HepG2 (cell line): ENCODE measurements around the gene RAB40A. TPM values are rescaled to one million over a fixed set of nuclear protein-coding genes. Genes with fewer than 3 reads are reported as not detected.

Source experiments
- ATAC-seq: fragments of 200-7000 bp; cut with Tn5 transposase; 3 replicates; pipeline ENCODE4 v1.9.1; 2020; ENCODE audit warnings: mild to moderate bottlenecking, moderate library complexity
- BruUV-seq: library from RNA; stranded (reverse); fragments of 400-500 nt; replicated peaks from 2 replicates; lab custom pipeline; 2021; lab: Mats Ljungman, UMichigan
- CTCF ChIA-PET: fragments of 300-600 bp; formaldehyde crosslinking; extraction: SDS; loops from one replicate; lab custom pipeline; 2021; ENCODE audit warnings: low total read pairs, inconsistent platforms, low intra/inter-chr PET ratio; lab: Yijun Ruan, JAX
- POLR2A ChIA-PET: fragments of 350-600 bp; sonication (Branson Sonifier 250); formaldehyde crosslinking; loops from one replicate; lab custom pipeline; 2020; ENCODE audit warnings: antibody characterized with exemption, inconsistent platforms; lab: Yijun Ruan, JAX
- DNase-seq: peaks from one replicate; pipeline ENCODE4 v3.0.0-alpha.2; 2015; ENCODE audit warnings: low spot score
- FAIRE-seq: peaks from 3 replicates; lab custom pipeline; 2011; peaks lifted over from hg19 to GRCh38; lab: Jason Lieb, UNC
- H2AFZ ChIP-seq: one replicate; pipeline ENCODE4 v1.6.1; 2011; ENCODE audit warnings: low read length, inconsistent platforms
- H3K27ac ChIP-seq: fragments of 300-600 bp; 3 replicates; pipeline ENCODE4 v1.8.0; 2011; ENCODE audit warnings: mixed run types, mild to moderate bottlenecking, mixed read lengths, low read length, inconsistent platforms; ENCODE audit not compliant: insufficient read depth; ENCODE audit errors: extremely low read length
- H3K27me3 ChIP-seq, 2 experiments: fragments of 200-600 bp in 1 of 2; 2 replicates in 1 of 2; 3 replicates in 1 of 2; pipeline versions ENCODE4 v1.6.0 to v1.8.0; 2011; ENCODE audit warnings: low read length in 2 of 2, mild to moderate bottlenecking in 2 of 2, moderate library complexity in 2 of 2, inconsistent platforms in 1 of 2; ENCODE audit not compliant: insufficient read depth in 2 of 2, control insufficient read depth in 1 of 2
- H3K36me3 ChIP-seq, 2 experiments: fragments of 200-600 bp in 1 of 2; replicated peaks in 1 of 2; 2 replicates in 1 of 2; 3 replicates in 1 of 2; pipeline versions ENCODE4 v1.5.1 to v1.8.0; 2011; ENCODE audit warnings: low read length in 2 of 2, inconsistent platforms in 1 of 2; ENCODE audit not compliant: insufficient read depth in 2 of 2, control insufficient read depth in 1 of 2
- H3K4me1 ChIP-seq: 2 replicates; pipeline ENCODE4 v1.5.1; 2012; ENCODE audit warnings: low read length, inconsistent platforms; ENCODE audit not compliant: insufficient read depth
- H3K4me2 ChIP-seq: 2 replicates; pipeline ENCODE4 v1.6.0; 2011; ENCODE audit warnings: low read depth, low read length, inconsistent platforms
- H3K4me3 ChIP-seq, 3 experiments: fragments of 200-600 bp in 1 of 3; sonication (generic), shearing (Covaris generic) in 1 of 3; replicated peaks in 1 of 3; 2 replicates each; pipeline ENCODE4 v1.5.1; 2011 to 2016; ENCODE audit warnings: low read length in 3 of 3, inconsistent platforms in 2 of 3, low read depth in 2 of 3, mild to moderate bottlenecking in 2 of 3, control low read depth in 1 of 3, mixed read lengths in 1 of 3; ENCODE audit not compliant: insufficient read depth in 1 of 3
- H3K79me2 ChIP-seq: one replicate; pipeline ENCODE4 v1.6.1; 2011; ENCODE audit warnings: low read length, inconsistent platforms; ENCODE audit not compliant: insufficient read depth
- H3K9ac ChIP-seq: 2 replicates; pipeline ENCODE4 v1.6.0; 2011; ENCODE audit warnings: mild to moderate bottlenecking, low read depth, low read length, inconsistent platforms; ENCODE audit not compliant: insufficient read depth
- H3K9me3 ChIP-seq: 2 replicates; pipeline ENCODE4 v1.5.1; 2012; ENCODE audit warnings: mild to moderate bottlenecking, low read length
- H4K20me1 ChIP-seq: 2 replicates; pipeline ENCODE4 v1.6.0; 2011; ENCODE audit warnings: inconsistent platforms, mild to moderate bottlenecking, low read length, moderate library complexity; ENCODE audit not compliant: insufficient read depth
- NCOA5 ChIP-seq: sonication (generic); formaldehyde crosslinking; IDR thresholded peaks from 2 replicates; pipeline ENCODE4 v1.4.0; 2020; ENCODE audit warnings: missing genetic modification reagents
- RERE ChIP-seq: IDR thresholded peaks from 2 replicates; pipeline ENCODE4 v1.6.1; 2016; ENCODE audit warnings: low read depth, missing genetic modification reagents, missing compliant biosample characterization
- WGBS: methylation state at CpG from one replicate; pipeline ENCODE4 v1.1.6; 2017; ENCODE audit warnings: low lambda C conversion rate; 5-methylcytosine and 5-hydroxymethylcytosine counted together
- in situ Hi-C: cut with HindIII; loops from 2 replicates; pipeline ENCODE4 v1.10.0; 2017; ENCODE audit warnings: low pct_unique_long_range_greater_than_20kb; ENCODE audit not compliant: extremely low pct_ligation_motif_present
- intact Hi-C: fragments of 100-400 bp; cut with micrococcal nuclease; formaldehyde crosslinking; loops from one replicate; pipeline ENCODE4 v1.10.0; 2022; ENCODE audit not compliant: unreplicated experiment
- polyA plus RNA-seq, 8 experiments: library from polyadenylated mRNA; depleted of rRNA in 3 of 8; stranded (reverse) in 7 of 8; unstranded in 1 of 8; fragments of >200 nt; fragmentation: Illumina TruSeq in 4 of 8; extraction: Trizol in 4 of 8; gene quantifications; 2 replicates each; pipeline versions ENCODE4 v1.2.1 to v1.2.3, GENCODE V29; 2011 to 2016; ENCODE audit warnings: low read depth in 4 of 8, missing spikeins in 1 of 8, mixed read lengths in 1 of 8; ENCODE audit not compliant: insufficient read depth in 1 of 8
- total RNA-seq, 5 experiments: library from RNA; depleted of rRNA; stranded (reverse); fragments of >200 nt; fragmentation: Illumina TruSeq; extraction: Trizol; gene quantifications; 2 replicates each; pipeline ENCODE4 v1.2.3, GENCODE V29; 2016; ENCODE audit warnings: low read depth in 1 of 5
- TF ChIP-seq, protein P1 (sequence below), 2 experiments: sonication (generic) in 1 of 2; formaldehyde crosslinking in 1 of 2; IDR thresholded peaks; 2 replicates each; pipeline versions ENCODE4 v1.5.1 to v1.6.1; 2011 to 2020; ENCODE audit warnings: borderline replicate concordance in 1 of 2, low read depth in 1 of 2, low read length in 1 of 2, mild to moderate bottlenecking in 1 of 2, missing genetic modification reagents in 1 of 2, moderate library complexity in 1 of 2
- TF ChIP-seq, protein P2 (sequence below): sonication (generic); formaldehyde crosslinking; IDR thresholded peaks from 2 replicates; pipeline ENCODE4 v1.5.0; 2020; ENCODE audit warnings: missing genetic modification reagents

Gene RAB40A
- total and polyA plus RNA-seq, 2 of the 13 experiments (the other 11 are each of a cell fraction or from before 2014, with no cell fraction given), result 0.11 TPM; not detected in 1

GRCh38 chrX:103549916-103550315 is 30.6 kb upstream of the RAB40A start:
- no peak for FAIRE-seq
- Histone ChIP-seq H3K4me2 (no peak overlapping the region), H3K4me1 (peaks cover 14% of the 10 kb centered on the region), H3K4me3 (no peak overlapping the region), H3K27ac (no peak overlapping the region), H3K9me3 (no peaks in the 10 kb centered on the region), H2AFZ (no peak overlapping the region), H3K9ac (no peak overlapping the region), H3K36me3 (no peaks in the 10 kb centered on the region), H3K79me2 (no peaks in the 10 kb centered on the region), H4K20me1 (no peaks in the 10 kb centered on the region), H3K27me3 (no peaks in the 10 kb centered on the region)
- no peak for DNase-seq
- in situ Hi-C loops, result loop anchor here (25.0 kb wide), 2 partner anchors 262 to 562 kb away; partner anchors contain the start of gene ZCCHC18
- TF ChIP-seq NCOA5 (CRISPR knock-in tag) (no peak), RERE (CRISPR knock-in tag) (no peak)
- TF ChIP-seq, protein P1, sequence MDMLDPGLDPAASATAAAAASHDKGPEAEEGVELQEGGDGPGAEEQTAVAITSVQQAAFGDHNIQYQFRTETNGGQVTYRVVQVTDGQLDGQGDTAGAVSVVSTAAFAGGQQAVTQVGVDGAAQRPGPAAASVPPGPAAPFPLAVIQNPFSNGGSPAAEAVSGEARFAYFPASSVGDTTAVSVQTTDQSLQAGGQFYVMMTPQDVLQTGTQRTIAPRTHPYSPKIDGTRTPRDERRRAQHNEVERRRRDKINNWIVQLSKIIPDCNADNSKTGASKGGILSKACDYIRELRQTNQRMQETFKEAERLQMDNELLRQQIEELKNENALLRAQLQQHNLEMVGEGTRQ (IDR thresholded peaks at IDR 0.05; ENCODE audit: low read depth, low read length), result no peak
- TF ChIP-seq, protein P1 (CRISPR knock-in tag; IDR thresholded peaks at IDR 0.05; ENCODE audit: borderline replicate concordance), result no peak
- TF ChIP-seq, protein P2, sequence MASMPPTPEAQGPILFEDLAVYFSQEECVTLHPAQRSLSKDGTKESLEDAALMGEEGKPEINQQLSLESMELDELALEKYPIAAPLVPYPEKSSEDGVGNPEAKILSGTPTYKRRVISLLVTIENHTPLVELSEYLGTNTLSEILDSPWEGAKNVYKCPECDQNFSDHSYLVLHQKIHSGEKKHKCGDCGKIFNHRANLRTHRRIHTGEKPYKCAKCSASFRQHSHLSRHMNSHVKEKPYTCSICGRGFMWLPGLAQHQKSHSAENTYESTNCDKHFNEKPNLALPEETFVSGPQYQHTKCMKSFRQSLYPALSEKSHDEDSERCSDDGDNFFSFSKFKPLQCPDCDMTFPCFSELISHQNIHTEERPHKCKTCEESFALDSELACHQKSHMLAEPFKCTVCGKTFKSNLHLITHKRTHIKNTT, result no peak
- no TSS peak for BruUV-seq
- intact Hi-C loops, result no loop called here
- 88% methylated on average over 2 of the region's 3 CpGs for WGBS
- POLR2A ChIA-PET, result no interaction called here
- CTCF ChIA-PET, result no interaction called here
- no peak for ATAC-seq
